Right atrium auricular region (tissue), 2 donors: ENCODE measurements around the gene TTI1. TPM values are rescaled to one million over a fixed set of nuclear protein-coding genes. Genes with fewer than 3 reads are reported as not detected.

Experiments used
- DNase-seq: peaks from one replicate; pipeline ENCODE4 v3.0.0-alpha.2; 2019; ENCODE audit warnings: low spot score
- H3K27ac ChIP-seq, 2 donors: fragments of 200-600 bp; sonication (generic); 1 replicate in 1 of 2; 2 replicates in 1 of 2; pipeline ENCODE4 v1.5.1; 2016 to 2019
- H3K27me3 ChIP-seq, 2 donors: fragments of 200-600 bp; sonication (generic); one replicate each; pipeline versions ENCODE4 v1.5.1 to v1.6.0; 2017 to 2019
- H3K36me3 ChIP-seq: fragments of 200-600 bp; sonication (generic); one replicate; pipeline ENCODE4 v1.5.1; 2016
- H3K4me1 ChIP-seq, 2 donors: fragments of 200-600 bp; sonication (generic); one replicate each; pipeline versions ENCODE4 v1.5.1 to v1.6.0; 2017 to 2019
- H3K4me3 ChIP-seq, 2 donors: fragments of 200-600 bp; sonication (generic); 1 replicate in 1 of 2; 2 replicates in 1 of 2; pipeline ENCODE4 v1.5.1; 2017 to 2019; ENCODE audit warnings: mild to moderate bottlenecking in 1 of 2, moderate library complexity in 1 of 2
- H3K9me3 ChIP-seq, 2 donors: fragments of 200-600 bp; sonication (generic); one replicate each; pipeline ENCODE4 v1.5.1; 2019
- total RNA-seq, 2 donors: library from RNA; depleted of rRNA; stranded (reverse); fragments of >200 nt; gene quantifications; one replicate each; pipeline ENCODE4 v1.1.0, GENCODE V29; 2016
- TF ChIP-seq, protein P1 (sequence below), 2 donors: fragments of 200-600 bp; sonication (generic); IDR thresholded peaks; one replicate each; pipeline ENCODE4 v1.5.1; 2019; ENCODE audit warnings: antibody characterized with exemption in 2 of 2

The TTI1 gene
- total RNA-seq, 2 donors from 2014 or later: 10.8 to 11.5 TPM

DNA sequence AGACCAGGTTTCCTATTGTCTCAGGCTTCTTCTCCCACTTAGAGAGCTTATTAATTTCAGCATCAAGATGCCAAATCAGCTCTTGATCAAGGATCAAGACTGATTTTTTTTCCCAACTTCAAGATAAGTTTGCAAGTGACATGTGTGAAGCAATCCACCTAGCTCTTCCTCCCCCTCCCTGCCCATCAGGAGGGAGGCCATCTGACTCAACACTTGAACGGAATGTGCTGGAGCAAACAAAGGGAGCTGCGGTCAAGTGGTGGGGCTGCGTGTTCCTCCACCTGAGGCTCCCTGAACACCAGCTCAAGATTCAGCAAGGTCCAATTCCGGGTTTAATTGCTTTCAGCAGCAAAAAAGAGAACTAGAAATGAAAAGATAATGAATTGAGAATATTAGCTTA lies 38.7 kb downstream of the TTI1 start:
- no peak overlapping the region for H3K4me3 ChIP-seq
- H3K27ac ChIP-seq: peak overlapping the region; percentile 47 to 76
- TF ChIP-seq, protein P1, sequence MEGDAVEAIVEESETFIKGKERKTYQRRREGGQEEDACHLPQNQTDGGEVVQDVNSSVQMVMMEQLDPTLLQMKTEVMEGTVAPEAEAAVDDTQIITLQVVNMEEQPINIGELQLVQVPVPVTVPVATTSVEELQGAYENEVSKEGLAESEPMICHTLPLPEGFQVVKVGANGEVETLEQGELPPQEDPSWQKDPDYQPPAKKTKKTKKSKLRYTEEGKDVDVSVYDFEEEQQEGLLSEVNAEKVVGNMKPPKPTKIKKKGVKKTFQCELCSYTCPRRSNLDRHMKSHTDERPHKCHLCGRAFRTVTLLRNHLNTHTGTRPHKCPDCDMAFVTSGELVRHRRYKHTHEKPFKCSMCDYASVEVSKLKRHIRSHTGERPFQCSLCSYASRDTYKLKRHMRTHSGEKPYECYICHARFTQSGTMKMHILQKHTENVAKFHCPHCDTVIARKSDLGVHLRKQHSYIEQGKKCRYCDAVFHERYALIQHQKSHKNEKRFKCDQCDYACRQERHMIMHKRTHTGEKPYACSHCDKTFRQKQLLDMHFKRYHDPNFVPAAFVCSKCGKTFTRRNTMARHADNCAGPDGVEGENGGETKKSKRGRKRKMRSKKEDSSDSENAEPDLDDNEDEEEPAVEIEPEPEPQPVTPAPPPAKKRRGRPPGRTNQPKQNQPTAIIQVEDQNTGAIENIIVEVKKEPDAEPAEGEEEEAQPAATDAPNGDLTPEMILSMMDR (IDR thresholded peaks at IDR 0.05): no peak
- no peaks in the 10 kb centered on the region for H3K27me3 ChIP-seq
- peaks cover 38% of the 10 kb centered on the region for H3K36me3 ChIP-seq
- DNase-seq: no peak
- H3K4me1 ChIP-seq: peaks cover 0 to 61% of the 10 kb centered on the region in 2 donors
- H3K9me3 ChIP-seq: no peaks in the 10 kb centered on the region

DNA sequence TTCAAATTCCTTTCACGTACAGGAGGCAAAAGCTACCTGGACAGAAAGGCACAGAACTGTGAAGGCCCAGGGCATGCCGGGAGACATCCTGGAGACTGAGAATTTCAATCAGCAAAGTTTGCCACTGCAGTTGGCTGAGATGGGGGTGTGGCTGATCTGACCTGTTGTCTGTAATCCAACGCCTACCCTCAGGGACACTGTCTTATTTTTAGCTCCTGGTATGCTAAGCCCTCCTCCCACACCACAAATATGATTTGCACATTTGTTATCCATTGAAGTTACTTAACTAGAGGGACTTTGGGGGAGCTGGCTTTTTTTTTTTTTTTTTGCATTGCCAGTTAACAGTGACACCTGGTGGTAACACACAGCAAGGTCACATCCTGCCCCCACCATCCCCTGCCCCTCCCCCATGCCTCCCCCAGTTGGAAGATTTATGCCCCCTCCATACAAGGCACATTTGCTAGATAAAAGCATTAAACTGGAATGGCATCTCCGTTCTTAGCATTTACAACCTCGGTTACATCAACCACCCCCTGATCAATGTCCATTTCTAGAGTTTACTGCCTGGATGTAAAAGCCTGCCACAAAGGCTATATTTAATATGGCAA lies 40.4 kb downstream of the TTI1 start:
- H3K27ac ChIP-seq: peak overlapping the region; percentile 79 to 91
- peaks cover 22% of the 10 kb centered on the region for H3K36me3 ChIP-seq
- no peaks in the 10 kb centered on the region for H3K27me3 ChIP-seq
- TF ChIP-seq, protein P1 (IDR thresholded peaks at IDR 0.05): peak; percentile 43 to 73
- H3K4me1 ChIP-seq: peaks cover 0 to 77% of the 10 kb centered on the region in 2 donors
- no peak overlapping the region for H3K4me3 ChIP-seq
- DNase-seq: no peak
- no peaks in the 10 kb centered on the region for H3K9me3 ChIP-seq

DNA sequence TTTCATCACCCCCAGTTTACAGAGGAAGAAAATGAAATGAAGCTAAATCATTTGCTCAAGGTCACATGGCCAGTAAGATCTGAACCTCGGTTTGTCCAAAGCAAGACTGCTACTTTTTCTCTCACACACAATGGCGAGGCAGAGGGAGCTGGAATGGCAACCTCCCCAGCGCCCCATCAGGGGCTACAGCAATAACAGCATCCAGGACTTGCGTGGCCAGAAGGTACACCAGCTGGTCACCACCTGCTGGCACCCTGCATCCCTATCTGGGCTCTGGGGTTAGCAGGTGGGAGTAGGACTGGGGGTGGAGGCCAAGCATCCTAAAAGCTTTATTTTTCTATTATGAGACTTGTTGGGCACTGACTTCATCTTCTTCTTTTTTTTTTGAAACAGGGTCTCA lies 41.3 kb downstream of the TTI1 start:
- H3K9me3 ChIP-seq: no peaks in the 10 kb centered on the region
- DNase-seq: no peak
- peaks cover 0 to 87% of the 10 kb centered on the region in 2 donors for H3K4me1 ChIP-seq
- no peak overlapping the region for H3K4me3 ChIP-seq
- H3K27ac ChIP-seq: peak overlapping the region; percentile 79 to 91
- TF ChIP-seq, protein P1 (IDR thresholded peaks at IDR 0.05): no peak
- H3K27me3 ChIP-seq: no peaks in the 10 kb centered on the region
- H3K36me3 ChIP-seq: peaks cover 12% of the 10 kb centered on the region

DNA sequence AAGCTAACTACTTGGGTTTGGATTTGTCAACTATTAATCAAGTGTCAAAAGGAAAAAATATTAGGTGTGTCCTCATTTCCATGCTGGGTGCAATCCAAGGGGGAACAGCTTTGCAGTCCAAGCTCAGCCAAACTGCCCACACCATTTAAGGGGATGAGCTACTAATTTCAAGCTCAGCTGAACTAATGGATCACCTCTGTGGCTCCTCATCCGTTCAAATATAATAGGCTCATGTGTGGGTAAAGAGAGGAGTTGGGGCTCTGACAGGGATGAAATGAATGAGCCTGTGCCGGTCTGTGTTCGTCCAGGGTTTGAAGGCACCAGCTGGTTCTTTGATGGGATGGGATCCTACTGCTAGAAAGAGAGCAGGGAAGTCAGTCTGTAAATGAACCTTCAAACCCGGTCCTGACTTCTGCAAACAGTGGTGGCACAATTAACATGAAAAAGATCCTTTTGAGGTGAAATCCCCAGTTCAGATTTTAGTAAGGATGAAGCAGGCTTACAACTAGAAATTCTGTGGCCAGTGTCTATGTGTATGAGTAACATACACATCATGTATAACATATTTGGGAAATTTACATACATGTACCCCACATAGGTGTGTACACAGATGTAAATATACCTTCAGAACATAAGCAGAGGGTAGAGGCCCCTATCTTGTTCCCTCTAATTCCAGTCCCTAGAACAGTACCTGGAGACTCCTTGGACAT lies 41.9 kb downstream of the TTI1 start:
- peaks cover 0 to 93% of the 10 kb centered on the region in 2 donors for H3K4me1 ChIP-seq
- H3K27ac ChIP-seq: peak overlapping the region; percentile 79 to 91

DNA sequence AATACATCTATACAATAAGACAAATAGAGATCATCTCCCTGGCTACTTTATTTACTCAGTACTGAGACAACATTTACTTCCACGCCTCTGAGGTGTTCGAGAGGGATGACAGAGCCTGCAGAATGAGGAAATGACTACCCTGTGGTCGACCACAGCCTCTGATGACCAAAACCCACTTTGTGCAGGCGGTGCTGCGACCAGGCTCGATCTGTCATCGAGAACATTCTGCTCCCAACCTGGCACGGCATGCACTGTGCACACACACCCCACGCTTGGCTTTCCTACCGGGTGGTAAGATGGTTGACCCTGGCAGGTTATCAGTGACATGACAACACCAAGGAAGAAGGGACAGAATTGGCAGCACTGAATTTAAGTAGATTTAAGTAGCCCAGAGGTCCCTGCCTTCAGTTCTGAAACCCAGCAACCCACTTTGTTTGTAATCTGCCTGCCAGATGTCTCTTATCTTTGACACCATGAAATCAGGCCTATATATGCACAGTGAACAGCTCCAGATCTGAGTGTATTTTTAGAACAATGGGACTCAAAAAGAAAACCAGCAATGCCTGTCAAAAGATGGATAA lies 42.6 kb downstream of the TTI1 start:
- Histone ChIP-seq H3K9me3 (no peaks in the 10 kb centered on the region), H3K36me3 (peaks cover 6% of the 10 kb centered on the region), H3K27me3 (no peaks in the 10 kb centered on the region), H3K4me3 (no peak overlapping the region), H3K4me1 (peaks cover 0 to 95% of the 10 kb centered on the region in 2 donors), H3K27ac (peak overlapping the region; percentile 79 to 91)
- TF ChIP-seq, protein P1 (IDR thresholded peaks at IDR 0.05): no peak
- peak; percentile 82 for DNase-seq

More for the DNA sequence above, 41.9 kb downstream of the TTI1 start:
- Histone ChIP-seq H3K9me3 (no peaks in the 10 kb centered on the region), H3K36me3 (peaks cover 7% of the 10 kb centered on the region), H3K27me3 (no peaks in the 10 kb centered on the region), H3K4me3 (no peak overlapping the region)
- TF ChIP-seq, protein P1 (IDR thresholded peaks at IDR 0.05): no peak
- no peak for DNase-seq
